Astrocyte (in vitro differentiated cells and primary cell): Measurements from ENCODE around the gene WTAP.

ENCODE experiments used
- CTCF ChIP-seq: IDR thresholded peaks from 2 replicates; pipeline ENCODE4 v1.5.1; 2011; ENCODE audit warnings: low read depth, mild to moderate bottlenecking, inconsistent platforms, low read length, moderate library complexity; ENCODE audit not compliant: insufficient read depth
- EZH2 ChIP-seq: IDR thresholded peaks from 2 replicates; pipeline ENCODE4 v1.6.1; 2012; ENCODE audit warnings: mild to moderate bottlenecking, low read length, inconsistent platforms; ENCODE audit not compliant: insufficient read depth

DNA sequence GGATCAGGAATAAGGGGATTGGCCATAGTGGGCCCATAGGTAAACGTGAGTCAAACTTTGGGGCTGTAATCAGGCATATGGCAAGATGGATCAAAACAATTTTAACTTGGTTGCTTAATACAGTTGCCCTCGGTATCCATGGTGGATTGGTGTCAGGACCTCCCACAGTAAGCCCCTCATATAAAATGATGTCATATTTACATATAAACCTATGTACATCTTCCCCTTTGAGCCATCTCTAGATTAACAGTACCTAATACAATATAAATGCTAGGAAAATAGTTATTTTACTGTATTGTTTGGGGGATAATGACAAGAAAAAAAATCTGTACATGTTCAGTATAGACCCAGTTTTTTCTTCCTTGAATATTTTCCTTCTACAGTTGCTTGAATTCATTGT lies 27.1 kb downstream of the WTAP start:
- TF ChIP-seq CTCF (no peak), EZH2 (no peak)
